Stimulated activated naive CD8-positive, alpha-beta T cell treated with anti-CD3 and anti-CD28 coated beads, Interleukin-15, amount 100 ng/mL, for 72 hours (primary cell): ENCODE measurements around the gene SMIM7.
A peak's percentile ranks its signal among the peaks of the same experiment; 100 is the strongest.
"Not testable (repeated sequence)": the region's sequence is repeated elsewhere in the genome, so short reads cannot be mapped to it uniquely, and the experiment has no call there.

Source experiments
- ATAC-seq: fragments of 150-1000 bp; cut with Tn5 transposase; 2 replicates; pipeline ENCODE4 v1.10.0; 2021; ENCODE audit warnings: mild to moderate bottlenecking, moderate library complexity
- DNase-seq, 2 donors: peaks; one replicate each; pipeline ENCODE4 v3.0.0; 2021 to 2022
- H3K27ac Mint-ChIP-seq, 2 donors: one replicate each; pipeline ENCODE4 v1.8.0; 2022; ENCODE audit warnings: mild to moderate bottlenecking in 2 of 2, mixed read lengths in 2 of 2, moderate library complexity in 2 of 2
- H3K27me3 Mint-ChIP-seq: one replicate; pipeline ENCODE4 v1.8.0; 2022; ENCODE audit warnings: mixed read lengths
- H3K4me1 Mint-ChIP-seq: one replicate; pipeline ENCODE4 v1.8.0; 2022; ENCODE audit warnings: mild to moderate bottlenecking, mixed read lengths
- H3K4me3 Mint-ChIP-seq, 2 donors: one replicate each; pipeline ENCODE4 v1.8.0; 2022; ENCODE audit warnings: mild to moderate bottlenecking in 2 of 2, mixed read lengths in 2 of 2, moderate library complexity in 1 of 2
- H3K9me3 Mint-ChIP-seq, 2 donors: one replicate each; pipeline ENCODE4 v1.8.0; 2022; ENCODE audit warnings: mixed read lengths in 2 of 2

SMIM7 gene

DNA sequence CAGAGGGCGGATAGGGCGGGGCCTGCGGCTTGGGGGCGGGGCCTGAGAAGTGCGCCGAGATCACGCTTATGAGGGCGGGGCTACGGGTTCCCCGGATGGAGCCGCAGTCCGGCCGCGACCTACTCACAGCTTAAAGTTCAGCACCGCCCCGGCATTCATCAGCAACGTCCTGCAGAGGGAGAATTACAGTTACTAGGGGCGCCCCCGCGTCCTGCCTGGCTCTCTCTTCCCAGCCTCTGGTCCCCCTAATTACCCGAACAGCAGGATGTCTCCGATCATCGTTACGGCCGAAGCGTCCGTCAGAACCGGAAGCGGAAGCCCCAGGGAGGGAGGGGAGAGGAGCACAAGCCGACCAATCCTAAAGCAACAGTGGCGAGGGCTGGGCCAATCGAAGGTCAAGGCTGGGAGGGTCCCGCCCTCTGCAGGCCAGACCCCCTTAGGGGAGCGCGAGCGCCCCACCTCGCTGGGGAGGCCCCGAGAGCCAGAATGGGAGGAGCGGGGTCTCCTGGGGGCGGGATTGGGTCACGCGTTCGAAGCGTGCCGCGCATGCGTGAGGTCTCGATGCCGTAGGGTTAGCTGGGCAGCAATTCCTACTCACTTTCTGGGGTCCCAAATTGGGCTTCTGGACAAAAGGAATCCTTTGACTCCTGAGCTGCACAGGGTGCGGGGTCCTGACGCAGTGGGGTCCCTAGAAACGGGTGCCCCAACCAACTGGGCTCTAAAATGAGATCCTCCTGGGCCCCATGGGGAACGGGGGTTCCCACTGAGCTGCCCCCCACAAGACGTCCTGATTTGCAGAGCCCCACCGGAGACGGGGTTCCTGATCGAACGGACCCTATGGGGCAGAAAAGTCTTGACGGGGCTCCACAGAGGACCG is at the start of gene SMIM7:
TSS of gene SMIM7 (minus strand) at position 313 of the 877 bp plus-strand sequence. CDS start at position 279, 34 bp downstream.
- Mint-ChIP-seq H3K4me3 (peak within 1 kb of the TSS; percentile 95 to 96), H3K27ac (peak within 1 kb of the TSS; percentile 95 to 96), H3K9me3 (no peaks in the 10 kb centered on the region), H3K4me1 (peaks cover 44% of the 10 kb centered on the region), H3K27me3 (peaks cover 11% of the 10 kb centered on the region)
- peak; percentile 99 for DNase-seq
- ATAC-seq: peak; percentile 99

DNA sequence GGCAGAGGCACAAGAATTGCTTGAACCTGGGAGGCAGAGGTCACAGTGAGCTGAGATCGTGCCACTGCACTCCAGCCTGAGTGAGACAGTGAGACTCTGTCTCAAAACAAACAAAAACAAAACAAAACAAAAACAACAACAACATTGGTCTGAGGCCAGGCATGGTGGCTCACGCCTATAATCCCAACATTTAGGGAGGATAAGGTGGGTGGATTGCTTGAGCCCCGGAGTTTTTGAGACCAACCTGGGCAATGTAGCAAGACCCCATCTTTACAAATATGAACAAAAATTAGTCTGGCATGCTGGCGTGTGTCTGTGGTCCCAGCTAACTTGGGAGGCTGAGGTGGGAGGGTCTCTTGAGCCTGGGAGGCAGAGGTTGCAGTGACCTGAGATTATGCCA is 43.7 kb upstream of the SMIM7 start:
- Mint-ChIP-seq H3K27me3 (no peaks in the 10 kb centered on the region), H3K27ac (no peak overlapping the region), H3K4me3 (no peak overlapping the region), H3K9me3 (no peaks in the 10 kb centered on the region), H3K4me1 (no peaks in the 10 kb centered on the region)
- ATAC-seq (no peak), DNase-seq (no peak)

DNA sequence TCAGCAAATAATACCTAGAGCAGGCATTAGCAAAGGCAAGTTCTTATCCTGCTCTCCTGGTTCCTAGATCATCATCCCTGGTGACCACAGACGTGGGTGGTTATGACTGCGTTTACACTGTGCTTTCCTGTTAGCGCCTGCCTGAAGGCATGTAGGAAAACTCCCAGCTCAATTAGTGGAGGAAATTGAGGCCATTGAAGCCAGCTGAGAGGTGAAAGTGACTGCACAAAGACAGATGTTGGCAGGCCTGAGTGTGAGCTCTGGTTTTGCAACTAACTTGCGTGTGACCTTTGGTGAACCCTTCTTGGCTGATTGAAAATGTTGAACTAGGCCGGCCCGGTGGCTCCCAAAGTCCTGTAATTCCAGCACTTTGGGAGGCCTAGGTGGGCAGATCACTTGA is 42.2 kb upstream of the SMIM7 start:
- H3K27me3 Mint-ChIP-seq: no peaks in the 10 kb centered on the region
- H3K27ac Mint-ChIP-seq: no peak overlapping the region
- no peaks in the 10 kb centered on the region for H3K4me1 Mint-ChIP-seq
- DNase-seq (no peak), ATAC-seq (no peak)
- no peak overlapping the region for H3K4me3 Mint-ChIP-seq
- H3K9me3 Mint-ChIP-seq: no peaks in the 10 kb centered on the region

GRCh38 chr19:16698914-16699313 is 39.0 kb upstream of the SMIM7 start:
- Mint-ChIP-seq H3K27me3 (no peaks in the 10 kb centered on the region), H3K4me3 (no peak overlapping the region), H3K9me3 (no peaks in the 10 kb centered on the region), H3K4me1 (no peaks in the 10 kb centered on the region), H3K27ac (no peak overlapping the region)
- no peak for ATAC-seq
- DNase-seq: no peak

DNA sequence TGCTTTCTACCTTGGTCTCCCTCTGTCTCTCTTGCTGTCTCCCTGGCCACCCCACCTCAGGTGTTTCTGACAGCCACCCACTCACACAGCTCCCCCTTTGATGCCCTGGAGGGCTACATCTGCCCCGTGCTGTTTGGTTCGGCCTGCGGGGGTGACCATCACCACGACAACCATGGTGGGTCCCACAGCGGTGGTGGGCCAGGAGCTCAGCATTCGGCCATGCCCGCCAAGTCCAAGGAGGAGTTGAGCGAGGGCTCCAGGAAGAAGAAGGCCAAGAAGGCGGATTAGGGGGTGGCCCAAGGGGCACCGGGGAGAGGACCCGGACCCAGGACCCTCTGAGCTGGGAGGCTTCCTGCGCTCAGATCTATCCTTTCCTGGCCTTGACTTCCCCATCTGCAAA is 28.1 kb upstream of the SMIM7 start:
- no peak for DNase-seq
- Mint-ChIP-seq H3K27me3 (no peaks in the 10 kb centered on the region), H3K27ac (no peak overlapping the region), H3K4me1 (no peaks in the 10 kb centered on the region), H3K9me3 (no peaks in the 10 kb centered on the region), H3K4me3 (no peak overlapping the region)
- no peak for ATAC-seq

DNA sequence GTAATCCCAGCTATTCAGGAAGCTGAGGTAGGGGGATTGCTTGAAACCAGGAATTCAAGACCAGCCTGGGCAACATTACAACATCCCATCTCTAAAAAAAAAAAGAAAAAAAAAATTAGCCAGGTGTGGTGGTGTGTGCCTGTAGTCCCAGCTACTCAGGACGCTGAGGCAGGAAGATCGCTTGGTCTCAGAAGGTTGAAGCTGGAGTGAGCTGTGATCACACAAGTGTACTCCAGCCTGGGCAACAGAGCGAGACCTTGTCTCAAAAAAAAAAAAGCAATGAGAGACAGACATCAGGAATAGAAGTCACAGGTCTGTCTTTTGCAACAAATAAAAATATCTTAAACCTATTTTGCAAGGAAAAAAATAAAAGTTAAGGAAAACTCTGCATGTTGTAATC is 24.3 kb upstream of the SMIM7 start:
- no peaks in the 10 kb centered on the region for H3K27me3 Mint-ChIP-seq
- no peak overlapping the region for H3K27ac Mint-ChIP-seq
- H3K4me3 Mint-ChIP-seq: no peak overlapping the region
- no peaks in the 10 kb centered on the region for H3K4me1 Mint-ChIP-seq
- ATAC-seq (no peak), DNase-seq (no peak)
- H3K9me3 Mint-ChIP-seq: peaks cover 0 to 8% of the 10 kb centered on the region in 2 donors

DNA sequence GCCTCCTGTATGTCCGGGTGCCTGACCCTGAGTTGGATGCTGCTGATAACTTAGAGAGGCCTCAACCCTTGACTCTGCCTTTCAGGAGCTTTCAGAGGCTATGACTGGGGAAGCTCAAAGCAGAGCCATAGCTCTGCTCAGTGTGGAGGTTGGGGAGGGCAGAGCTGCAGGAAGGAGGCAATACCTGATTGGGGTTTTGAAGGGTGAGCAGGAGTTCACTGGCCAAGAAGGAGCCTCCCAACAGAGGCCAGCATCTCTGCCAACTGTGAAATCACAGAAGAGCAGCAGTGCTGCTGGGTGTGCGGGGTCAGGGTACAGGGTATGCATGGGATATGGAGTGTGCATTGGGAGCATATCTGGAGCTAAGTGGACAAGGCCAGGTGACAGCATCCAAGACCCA is 22.6 kb upstream of the SMIM7 start:
- peaks cover 0 to 8% of the 10 kb centered on the region in 2 donors for H3K9me3 Mint-ChIP-seq
- no peaks in the 10 kb centered on the region for H3K4me1 Mint-ChIP-seq
- no peaks in the 10 kb centered on the region for H3K27me3 Mint-ChIP-seq
- no peak for ATAC-seq
- peak overlapping the region in 1 of 2 donors; percentile 60 for H3K27ac Mint-ChIP-seq
- H3K4me3 Mint-ChIP-seq: no peak overlapping the region
- DNase-seq: no peak

DNA sequence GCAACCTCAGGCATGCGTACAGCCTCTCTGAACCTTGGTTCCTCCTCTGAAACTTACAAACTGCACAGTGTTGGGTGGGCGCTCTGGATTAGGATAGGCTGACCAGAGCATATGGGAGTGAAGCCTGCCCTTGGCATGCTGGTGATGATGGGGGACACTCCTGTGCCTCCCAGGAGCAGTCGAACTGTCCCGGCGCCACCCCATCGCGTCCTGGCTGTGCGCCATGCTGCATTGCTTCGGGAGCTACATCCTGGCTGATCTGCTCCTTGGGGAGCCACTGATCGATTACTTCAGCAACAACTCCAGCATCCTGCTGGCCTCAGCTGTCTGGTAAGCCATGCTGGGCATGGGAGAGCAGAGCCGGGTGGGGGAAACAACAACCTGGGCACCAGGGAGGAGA is 19.9 kb upstream of the SMIM7 start:
- peaks cover 0 to 8% of the 10 kb centered on the region in 2 donors for H3K9me3 Mint-ChIP-seq

GRCh38 chr19:16678498-16678897 is 18.6 kb upstream of the SMIM7 start:
- DNase-seq (no peak), ATAC-seq (no peak)
- Mint-ChIP-seq H3K27ac (no peak overlapping the region), H3K4me3 (no peak overlapping the region), H3K27me3 (no peaks in the 10 kb centered on the region), H3K9me3 (peaks cover 0 to 8% of the 10 kb centered on the region in 2 donors), H3K4me1 (no peaks in the 10 kb centered on the region)

More for the DNA sequence above, 19.9 kb upstream of the SMIM7 start:
- no peaks in the 10 kb centered on the region for H3K27me3 Mint-ChIP-seq
- no peak overlapping the region for H3K27ac Mint-ChIP-seq
- no peak overlapping the region for H3K4me3 Mint-ChIP-seq
- DNase-seq (no peak), ATAC-seq (no peak)
- H3K4me1 Mint-ChIP-seq: no peaks in the 10 kb centered on the region

DNA sequence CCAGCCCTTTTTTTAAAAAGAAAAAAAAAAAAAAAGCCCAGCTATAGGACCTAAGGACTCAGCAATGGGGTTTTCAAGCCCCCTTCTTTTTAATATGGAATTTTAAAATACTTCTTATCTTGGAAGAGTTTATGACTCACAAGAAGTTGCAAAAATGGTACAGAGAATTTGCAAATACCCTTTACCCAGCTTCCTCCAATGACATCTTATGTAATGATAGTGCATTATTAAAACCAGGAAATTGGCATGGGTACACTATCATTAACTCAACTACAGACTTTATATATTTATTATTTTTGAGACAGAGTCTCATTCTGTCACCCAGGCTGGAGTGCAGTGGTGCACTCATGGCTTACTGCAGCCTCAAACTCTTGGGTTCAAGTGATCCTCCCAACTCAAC is 17.1 kb upstream of the SMIM7 start:
- Mint-ChIP-seq H3K27me3 (no peaks in the 10 kb centered on the region), H3K27ac (no peak overlapping the region), H3K9me3 (peaks cover 0 to 8% of the 10 kb centered on the region in 2 donors), H3K4me3 (no peak overlapping the region), H3K4me1 (no peaks in the 10 kb centered on the region)
- no peak for DNase-seq
- ATAC-seq: no peak

- no peaks in the 10 kb centered on the region for H3K27me3 Mint-ChIP-seq
- H3K9me3 Mint-ChIP-seq: peaks cover 0 to 1% of the 10 kb centered on the region in 2 donors
- no peaks in the 10 kb centered on the region for H3K4me1 Mint-ChIP-seq
- DNase-seq: no peak
- H3K4me3 Mint-ChIP-seq: no peak overlapping the region
- no peak for ATAC-seq
- H3K27ac Mint-ChIP-seq: no peak overlapping the region
Observed at GRCh38 chr19:16676101-16676798, 16.3 kb upstream of the SMIM7 start.

DNA sequence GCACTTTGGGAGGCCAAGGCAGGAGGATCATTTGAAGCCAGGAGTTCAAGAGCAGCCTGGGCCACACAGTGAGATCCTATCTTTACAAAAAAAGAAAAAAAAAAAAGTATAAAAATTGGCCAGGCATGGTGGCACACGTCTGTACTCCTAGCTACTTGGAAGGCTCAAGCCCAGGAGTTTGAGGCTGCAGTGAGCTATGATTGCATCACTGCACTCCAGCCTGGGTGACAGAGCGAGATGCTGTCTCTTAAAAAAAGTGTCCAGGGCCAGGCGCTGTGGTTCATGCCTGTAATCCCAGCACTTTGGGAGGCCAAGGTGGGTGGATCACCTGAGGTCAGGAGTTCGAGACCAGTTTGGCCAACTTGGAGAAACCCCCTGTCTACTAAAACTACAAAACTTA is 13.9 kb upstream of the SMIM7 start:
- H3K4me3 Mint-ChIP-seq, H3K4me1 Mint-ChIP-seq, ATAC-seq: not testable (repeated sequence)

DNA sequence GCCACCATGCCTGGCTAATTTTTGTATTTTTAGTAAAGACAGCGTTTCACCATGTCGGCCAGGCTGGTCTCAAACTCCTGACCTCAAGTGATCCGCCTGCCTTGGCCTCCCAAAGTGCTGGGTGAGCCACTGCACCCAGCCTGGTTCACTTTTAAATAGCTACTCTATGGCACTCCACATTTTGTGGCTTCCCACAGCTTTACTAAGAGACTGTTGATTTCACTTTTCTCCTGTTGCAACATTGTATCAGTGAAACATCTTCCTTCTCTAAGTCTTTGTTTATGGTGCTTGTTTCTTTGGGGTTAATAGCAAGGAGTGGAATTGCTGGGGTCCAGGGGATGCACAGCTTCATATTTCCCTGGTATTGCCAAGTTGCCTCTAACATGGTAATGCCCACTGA is 13.3 kb upstream of the SMIM7 start:
- H3K4me1 Mint-ChIP-seq: no peaks in the 10 kb centered on the region
- H3K27me3 Mint-ChIP-seq: no peaks in the 10 kb centered on the region
- no peak overlapping the region for H3K27ac Mint-ChIP-seq
- ATAC-seq (no peak), DNase-seq (no peak)
- H3K4me3 Mint-ChIP-seq: no peak overlapping the region
- no peaks in the 10 kb centered on the region for H3K9me3 Mint-ChIP-seq

More for the DNA sequence above, 13.9 kb upstream of the SMIM7 start:
- not testable (repeated sequence) for H3K9me3 Mint-ChIP-seq, H3K27ac Mint-ChIP-seq, H3K27me3 Mint-ChIP-seq, DNase-seq

- no peak for ATAC-seq
- no peak for DNase-seq
- H3K27ac Mint-ChIP-seq: no peak overlapping the region
- no peaks in the 10 kb centered on the region for H3K4me1 Mint-ChIP-seq
- no peaks in the 10 kb centered on the region for H3K9me3 Mint-ChIP-seq
- no peaks in the 10 kb centered on the region for H3K27me3 Mint-ChIP-seq
- H3K4me3 Mint-ChIP-seq: no peak overlapping the region
Observed at GRCh38 chr19:16671652-16672274, 11.8 kb upstream of the SMIM7 start.

DNA sequence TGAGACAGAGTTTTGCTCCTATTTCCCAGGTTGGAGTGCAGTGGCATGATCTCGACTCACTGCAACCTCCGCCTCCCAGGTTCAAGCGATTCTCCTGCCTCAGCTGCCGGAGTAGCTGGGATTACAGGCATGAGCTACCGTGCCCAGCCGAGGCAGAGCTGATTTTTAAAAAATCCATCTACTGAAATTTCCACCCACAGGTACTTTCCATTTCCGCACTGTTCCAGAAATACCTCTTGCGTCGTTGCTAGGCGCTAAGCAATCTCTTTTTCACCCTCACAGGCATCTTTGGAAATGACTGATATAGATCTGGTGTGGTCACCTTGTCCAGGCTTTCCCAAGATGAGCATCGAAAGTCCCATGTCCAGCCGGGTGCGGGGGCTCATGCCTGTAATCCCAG is 10.3 kb upstream of the SMIM7 start:
- DNase-seq (no peak), ATAC-seq (no peak)
- Mint-ChIP-seq H3K4me3 (no peak overlapping the region), H3K4me1 (no peaks in the 10 kb centered on the region), H3K27me3 (no peaks in the 10 kb centered on the region), H3K9me3 (no peaks in the 10 kb centered on the region), H3K27ac (no peak overlapping the region)

GRCh38 chr19:16668702-16669101 is 8.8 kb upstream of the SMIM7 start:
- not testable (repeated sequence) for DNase-seq, H3K4me1 Mint-ChIP-seq, ATAC-seq, H3K27ac Mint-ChIP-seq, H3K4me3 Mint-ChIP-seq, H3K27me3 Mint-ChIP-seq, H3K9me3 Mint-ChIP-seq
